Measurements from ENCODE around the gene SET.

SET gene

DNA sequence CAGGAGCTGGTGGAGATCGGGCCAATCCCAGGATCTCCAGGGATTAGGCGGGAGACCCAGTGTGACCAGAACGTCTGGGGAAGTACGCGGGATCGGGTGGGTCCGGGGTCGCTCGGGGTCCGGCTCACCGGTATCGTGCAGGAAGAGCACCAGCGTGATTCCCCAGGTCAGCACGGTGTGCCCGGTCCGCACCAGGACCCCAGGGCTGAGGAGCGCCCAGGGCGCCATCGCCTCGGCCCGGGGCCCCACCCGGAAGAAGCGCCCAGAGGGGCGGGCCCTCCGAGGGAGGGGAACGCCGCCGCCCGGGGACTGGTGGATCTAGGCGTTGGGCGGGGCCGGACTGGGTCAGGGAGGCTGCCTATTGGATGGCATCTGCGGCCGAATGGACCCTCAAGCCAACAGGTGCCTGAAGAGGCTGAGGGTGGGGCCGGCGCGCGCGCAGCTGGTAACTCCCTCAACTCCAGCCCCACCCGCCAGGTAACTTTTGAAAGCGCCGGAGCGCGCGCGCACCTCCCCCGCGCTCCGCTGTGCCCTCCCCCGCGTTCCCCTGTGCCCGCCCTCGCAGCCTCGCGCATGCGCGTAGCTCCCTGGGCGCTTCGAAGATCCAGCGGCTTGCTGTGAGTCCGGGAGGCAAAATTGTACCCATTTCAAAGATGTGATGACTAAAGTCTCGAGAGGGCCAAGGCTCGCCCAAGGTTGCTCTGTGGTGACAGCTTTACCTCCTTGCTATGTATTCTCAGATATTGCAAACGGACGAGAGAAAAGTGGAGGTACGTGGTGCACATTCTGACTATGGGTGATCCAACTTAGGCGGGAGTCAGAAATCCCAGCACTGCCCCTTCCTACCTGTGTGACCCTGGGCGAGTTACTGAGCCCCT is 35.1 kb downstream of the SET start, which contains the start of gene ZDHHC12:
TSS of gene ZDHHC12 (minus strand) at position 262 of the 878 bp plus-strand sequence. CDS start at position 228, 34 bp downstream.
- Histone ChIP-seq H3K4me1 (ENCODE audit: insufficient read depth, low read length, severe bottlenecking) (peaks cover 43% of the 10 kb centered on the region), H4K20me1 (ENCODE audit: insufficient read depth, low read length) (no peaks in the 10 kb centered on the region), H3K9ac (ENCODE audit: low read length) (peak within 1 kb of the TSS; percentile 96), H3K27me3 (ENCODE audit: insufficient read depth, low read length) (no peaks in the 10 kb centered on the region), H3F3A (ENCODE audit: insufficient read depth, low read length) (0 out of 2 replicates have a peak, but pooled peaks cover 4% of the 10 kb centered on the region), H3K4me3 (ENCODE audit: low read depth, low read length, poor library complexity, severe bottlenecking) (peak within 1 kb of the TSS; percentile 84), H3K9me2 (ENCODE audit: low read depth, low read length) (no peaks in the 10 kb centered on the region), H2AFZ (ENCODE audit: low read length) (no peak within 1 kb of the TSS), H3K36me3 (ENCODE audit: insufficient read depth, low read length) (peaks cover 29% of the 10 kb centered on the region; the same call in 1 of the 2 replicates), H3K79me2 (ENCODE audit: insufficient read depth, low read length) (no peaks in the 10 kb centered on the region), H3K27ac (ENCODE audit: low read depth, low read length, poor library complexity, severe bottlenecking) (peak within 1 kb of the TSS; percentile 69), H3K9me3 (ENCODE audit: low read length) (no peaks in the 10 kb centered on the region), H3K4me2 (ENCODE audit: low read length) (peak within 1 kb of the TSS; percentile 92)
- no peak for TF ChIP-seq CTCF (IDR thresholded peaks at IDR 0.05; ENCODE audit: low read length)
- no peak for TF ChIP-seq EZH2 (IDR thresholded peaks at IDR 0.05; ENCODE audit: borderline replicate concordance, low read length)

DNA sequence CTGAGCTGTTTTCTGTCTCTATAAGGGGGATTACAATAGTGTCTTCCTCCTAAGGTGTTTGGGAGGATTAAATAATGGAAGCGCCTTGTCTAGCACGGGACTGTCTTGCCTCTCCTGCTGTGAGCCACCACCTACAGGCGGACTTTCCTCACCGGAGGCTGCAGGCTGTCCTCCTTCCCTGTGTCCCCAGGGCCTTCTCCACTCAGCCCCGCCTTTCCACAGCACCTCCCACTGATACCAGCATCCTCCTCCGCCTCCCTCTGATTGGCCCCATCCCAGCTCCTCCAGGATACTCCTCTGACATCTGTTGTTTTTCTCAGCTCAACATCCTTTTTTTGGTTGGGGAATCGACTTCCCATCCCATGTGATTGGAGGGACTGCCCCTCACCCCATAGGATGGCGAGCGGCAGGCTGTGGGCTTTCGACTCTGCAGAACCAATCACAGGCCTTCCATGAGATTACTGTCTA is 35.8 kb downstream of the SET start:
- no peaks in the 10 kb centered on the region for H4K20me1 ChIP-seq (ENCODE audit: insufficient read depth, low read length)
- H2AFZ ChIP-seq (ENCODE audit: low read length) = no peak overlapping the region
- no peak for TF ChIP-seq EZH2 (IDR thresholded peaks at IDR 0.05; ENCODE audit: borderline replicate concordance, low read length)
- peak; percentile 17; the same call in 1 of the 2 replicates for TF ChIP-seq CTCF (IDR thresholded peaks at IDR 0.05; ENCODE audit: low read length)
- peak overlapping the region; percentile 80 for H3K9ac ChIP-seq (ENCODE audit: low read length)
- no peaks in the 10 kb centered on the region for H3K27me3 ChIP-seq (ENCODE audit: insufficient read depth, low read length)
- H3K4me3 ChIP-seq (ENCODE audit: low read depth, low read length, poor library complexity, severe bottlenecking) = peak overlapping the region; percentile 84
- no peaks in the 10 kb centered on the region for H3K9me2 ChIP-seq (ENCODE audit: low read depth, low read length)
- H3F3A ChIP-seq (ENCODE audit: insufficient read depth, low read length) = 0 out of 2 replicates have a peak, but pooled peaks cover 4% of the 10 kb centered on the region
- H3K4me1 ChIP-seq (ENCODE audit: insufficient read depth, low read length, severe bottlenecking) = peaks cover 43% of the 10 kb centered on the region
- peak overlapping the region; percentile 92 for H3K4me2 ChIP-seq (ENCODE audit: low read length)
- peaks cover 24% of the 10 kb centered on the region; the same call in 1 of the 2 replicates for H3K36me3 ChIP-seq (ENCODE audit: insufficient read depth, low read length)
- H3K27ac ChIP-seq (ENCODE audit: low read depth, low read length, poor library complexity, severe bottlenecking) = peak overlapping the region; percentile 69
- no peaks in the 10 kb centered on the region for H3K9me3 ChIP-seq (ENCODE audit: low read length)
- no peaks in the 10 kb centered on the region for H3K79me2 ChIP-seq (ENCODE audit: insufficient read depth, low read length)

DNA sequence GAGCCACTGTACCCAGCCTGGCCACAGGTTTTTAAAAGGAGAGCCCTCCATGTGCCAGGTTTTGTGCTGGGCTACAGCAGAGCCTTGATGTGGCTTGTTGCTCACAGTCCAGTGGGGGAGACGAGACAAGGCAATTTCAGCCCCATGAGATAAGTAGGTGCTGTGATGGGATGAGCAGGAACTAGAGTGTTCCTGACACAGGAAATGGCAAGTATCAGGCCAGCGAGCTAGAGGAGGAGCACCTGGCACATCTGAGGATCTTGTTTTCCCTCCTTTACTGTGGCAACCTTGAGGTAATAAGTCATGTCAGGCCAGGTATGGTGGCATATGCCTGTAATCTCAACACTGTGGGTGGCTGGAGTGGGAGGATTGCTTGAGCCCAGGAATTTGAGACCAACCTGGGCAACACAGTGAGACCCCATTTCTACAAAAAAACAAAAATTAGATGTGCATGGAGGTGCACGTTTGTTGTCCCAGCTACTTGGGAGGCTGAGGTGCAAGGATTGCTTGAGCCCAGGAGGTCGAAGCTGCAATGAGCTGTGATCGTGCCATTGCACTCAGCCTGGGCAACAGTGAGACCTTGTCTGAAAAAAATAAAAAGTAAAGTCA is 38.7 kb downstream of the SET start:
- H3K36me3 ChIP-seq (ENCODE audit: insufficient read depth, low read length) = peaks cover 7% of the 10 kb centered on the region; the same call in 1 of the 2 replicates
- no peaks in the 10 kb centered on the region for H3K79me2 ChIP-seq (ENCODE audit: insufficient read depth, low read length)
- H3K27me3 ChIP-seq (ENCODE audit: insufficient read depth, low read length) = no peaks in the 10 kb centered on the region
- H4K20me1 ChIP-seq (ENCODE audit: insufficient read depth, low read length) = no peaks in the 10 kb centered on the region
- no peak overlapping the region for H2AFZ ChIP-seq (ENCODE audit: low read length)
- no peak overlapping the region for H3K9ac ChIP-seq (ENCODE audit: low read length)
- peak overlapping the region; percentile 38 for H3K27ac ChIP-seq (ENCODE audit: low read depth, low read length, poor library complexity, severe bottlenecking)
- peaks cover 34% of the 10 kb centered on the region for H3K4me1 ChIP-seq (ENCODE audit: insufficient read depth, low read length, severe bottlenecking)
- peak overlapping the region; percentile 8; the same call in 1 of the 2 replicates for H3K4me2 ChIP-seq (ENCODE audit: low read length)
- H3K4me3 ChIP-seq (ENCODE audit: low read depth, low read length, poor library complexity, severe bottlenecking) = no peak overlapping the region
- no peak for TF ChIP-seq CTCF (IDR thresholded peaks at IDR 0.05; ENCODE audit: low read length)
- TF ChIP-seq EZH2 (IDR thresholded peaks at IDR 0.05; ENCODE audit: borderline replicate concordance, low read length) = no peak
- no peaks in the 10 kb centered on the region for H3K9me3 ChIP-seq (ENCODE audit: low read length)
- H3K9me2 ChIP-seq (ENCODE audit: low read depth, low read length) = no peaks in the 10 kb centered on the region
- 0 out of 2 replicates have a peak, but pooled peaks cover 4% of the 10 kb centered on the region for H3F3A ChIP-seq (ENCODE audit: insufficient read depth, low read length)

All from OCI-LY1 (cell line).